Stimulated activated CD8-positive, alpha-beta memory T cell treated with anti-CD3 and anti-CD28 coated beads, Interleukin-2, amount 100 ng/mL, for 48 hours (primary cell): ENCODE results near the gene ITCH.
"Not testable (repeated sequence)": the region's sequence is repeated elsewhere in the genome, so short reads cannot be mapped to it uniquely, and the experiment has no call there.

ENCODE experiments used
- DNase-seq, 2 donors: peaks; one replicate each; pipeline ENCODE4 v3.0.0-alpha.2; 2020; ENCODE audit warnings: low read depth in 2 of 2

The ITCH gene

DNA sequence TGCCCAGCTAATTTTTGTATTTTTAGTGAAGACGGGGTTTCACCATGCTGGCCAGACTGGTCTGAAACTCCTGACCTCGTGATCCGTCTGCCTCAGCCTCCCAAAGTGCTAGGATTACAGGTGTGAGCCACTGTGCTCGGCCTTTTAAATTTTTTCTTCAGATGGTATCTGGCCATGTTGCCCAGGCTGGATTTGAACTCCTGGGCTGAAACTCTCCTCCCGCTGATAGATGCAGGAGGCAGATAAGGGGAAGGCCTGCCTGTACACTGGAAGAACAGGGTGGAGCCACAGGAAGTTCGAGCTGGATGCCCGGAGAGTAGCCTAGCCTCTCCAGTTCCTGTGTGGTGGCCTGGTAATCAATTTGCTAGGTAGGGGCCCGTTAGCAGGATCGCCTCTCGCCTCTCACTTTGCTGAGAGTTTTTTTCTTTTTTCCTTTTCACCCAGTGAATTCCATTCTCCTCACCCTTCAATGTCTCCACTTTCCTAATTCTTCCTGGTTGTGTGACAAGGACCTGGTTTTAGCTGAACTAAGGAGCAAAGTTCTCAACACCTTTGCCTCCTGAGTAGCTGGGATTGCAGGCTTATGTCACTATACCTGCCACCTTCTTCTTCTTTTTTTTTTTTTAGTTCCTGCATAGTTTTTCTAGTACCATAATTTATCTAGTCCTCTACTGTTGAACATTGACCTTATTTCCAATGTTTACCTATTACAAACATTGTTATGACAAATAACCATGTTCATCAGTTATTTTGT lies 19.4 kb upstream of the ITCH start:
- DNase-seq = no peak

- DNase-seq = no peak
These were observed 18.8 kb upstream of the ITCH start for GRCh38 chr20:34344238-34344637.

- no peak for DNase-seq
These were observed 17.7 kb upstream of the ITCH start for GRCh38 chr20:34345402-34345736.

DNA sequence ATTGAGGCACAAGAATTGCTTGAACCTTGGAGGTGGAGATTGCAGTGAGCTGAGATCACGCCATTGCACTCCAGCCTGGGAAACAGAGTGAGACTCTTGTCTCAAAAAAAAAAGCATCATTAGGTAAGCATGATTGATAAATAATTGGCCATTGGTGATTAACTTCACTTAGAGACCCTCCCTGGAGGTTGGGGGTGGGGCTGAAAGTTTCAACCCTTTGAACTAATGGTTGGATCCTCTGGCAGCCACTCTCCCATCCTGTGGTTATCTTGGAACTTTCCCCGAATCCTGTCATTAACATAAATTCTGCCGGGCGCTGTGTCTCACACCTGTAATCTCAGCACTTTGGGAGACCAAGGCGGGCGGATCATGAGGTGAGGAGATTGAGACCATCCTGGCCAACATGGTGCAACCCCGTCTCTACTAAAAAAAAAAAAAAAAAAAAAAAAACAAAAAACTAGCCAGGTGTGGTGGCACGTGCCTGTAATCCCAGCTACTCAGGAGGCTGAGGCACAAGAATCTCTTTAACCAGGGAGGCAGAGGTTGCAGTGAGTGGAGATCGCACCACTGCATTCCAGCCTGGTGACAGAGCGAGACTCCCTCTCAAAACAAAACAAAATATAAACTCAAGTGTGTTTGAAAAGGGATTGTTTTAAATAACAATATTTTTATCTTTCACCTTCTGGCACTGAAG lies 17.1 kb upstream of the ITCH start:
- DNase-seq = not testable (repeated sequence)

DNA sequence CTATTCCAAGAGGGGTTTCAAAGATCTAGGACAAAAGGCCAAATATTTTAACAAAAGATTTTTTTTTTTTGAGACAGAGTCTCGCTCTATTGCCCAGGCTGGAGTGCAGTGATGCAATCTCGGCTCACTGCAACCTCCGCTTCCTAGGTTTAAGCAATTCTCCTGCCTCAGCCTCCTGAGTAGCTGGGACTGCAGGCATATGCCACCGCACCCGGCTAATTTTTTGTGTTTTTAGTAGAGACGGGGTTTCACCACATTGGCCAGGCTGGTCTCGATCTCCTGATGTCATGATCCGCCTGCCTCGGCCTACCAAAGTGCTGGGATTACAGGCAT lies 16.6 kb upstream of the ITCH start:
- DNase-seq = not testable (repeated sequence)

DNA sequence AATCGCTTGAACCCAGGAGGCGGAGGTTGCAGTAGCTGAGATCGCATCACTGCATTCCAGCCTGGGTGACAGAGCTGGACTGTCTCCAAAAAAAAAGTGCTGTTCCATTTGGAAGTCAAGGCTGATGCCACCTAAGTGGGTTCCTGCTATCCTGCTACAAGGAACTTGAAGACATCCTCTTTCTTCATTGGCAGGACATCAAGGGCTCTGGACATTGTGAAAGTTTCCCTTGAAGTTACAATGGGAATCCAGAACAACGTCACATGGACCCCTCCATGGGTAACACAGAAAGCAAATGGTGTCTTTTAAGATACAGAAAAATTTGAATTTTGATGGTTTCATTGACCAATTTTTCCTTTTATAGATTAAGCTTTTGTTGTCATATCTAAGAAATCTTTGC lies 15.5 kb upstream of the ITCH start:
- DNase-seq = no peak

DNA sequence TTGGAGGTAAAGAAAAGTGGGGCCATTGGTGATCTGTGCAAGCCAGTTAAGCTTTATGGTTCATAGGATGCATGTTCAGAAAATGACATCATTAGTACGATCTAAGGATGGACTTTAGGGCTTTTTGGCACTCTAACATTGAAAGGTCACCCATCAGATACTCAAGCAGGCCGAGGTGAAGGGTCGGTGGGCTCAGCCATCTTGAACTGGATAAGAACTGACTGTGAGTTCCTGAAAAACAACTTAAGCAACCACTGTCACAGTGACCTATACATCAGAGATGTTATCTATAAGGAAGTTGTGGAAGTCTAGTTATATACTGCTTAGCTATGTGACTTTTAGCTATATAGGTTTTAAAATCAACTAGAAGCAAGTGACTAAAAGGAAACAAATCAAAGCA lies 13.0 kb upstream of the ITCH start:
- no peak for DNase-seq

DNA sequence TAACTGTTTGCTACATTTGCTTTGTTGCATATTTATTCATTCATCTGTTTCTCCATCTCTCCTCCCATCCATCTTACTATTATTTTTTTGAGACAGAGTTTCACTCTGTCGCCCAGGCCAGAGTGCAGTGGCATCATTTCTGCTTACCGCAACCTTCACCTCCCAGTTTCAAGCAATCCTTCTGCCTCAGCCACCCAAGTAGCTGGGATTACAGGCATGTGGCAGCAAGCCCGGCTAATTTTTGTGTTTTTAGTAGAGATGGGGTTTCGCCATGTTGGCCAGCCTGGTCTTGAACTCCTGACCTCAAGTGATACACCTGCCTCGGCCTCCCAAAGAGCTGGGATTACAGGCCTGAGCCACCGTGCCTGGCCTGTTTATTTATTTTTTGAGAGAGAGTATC lies 9.6 kb upstream of the ITCH start:
- DNase-seq = not testable (repeated sequence)

DNA sequence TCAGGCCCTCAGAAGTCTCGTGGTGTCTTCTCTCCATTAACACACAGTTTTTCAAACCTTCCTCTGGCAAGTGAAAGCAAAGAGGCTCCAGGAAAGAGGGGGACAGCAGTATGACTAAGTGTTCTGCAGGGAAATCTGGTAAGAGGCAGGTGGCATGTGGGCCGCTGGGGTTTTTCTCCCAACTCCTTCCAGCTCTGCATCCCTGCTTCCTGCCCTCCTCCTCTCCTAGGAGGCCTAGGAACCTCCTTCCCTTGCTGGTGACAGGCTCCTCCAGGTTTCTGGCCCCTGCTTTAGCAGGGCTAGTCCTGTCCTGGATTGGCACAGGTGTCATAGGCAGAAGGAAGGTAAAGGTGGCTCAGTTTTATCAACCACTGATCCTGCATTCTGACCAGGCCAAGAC lies 7.6 kb upstream of the ITCH start:
- DNase-seq = no peak

GRCh38 chr20:34359729-34360128 lies 3.3 kb upstream of the ITCH start:
- not testable (repeated sequence) for DNase-seq

DNA sequence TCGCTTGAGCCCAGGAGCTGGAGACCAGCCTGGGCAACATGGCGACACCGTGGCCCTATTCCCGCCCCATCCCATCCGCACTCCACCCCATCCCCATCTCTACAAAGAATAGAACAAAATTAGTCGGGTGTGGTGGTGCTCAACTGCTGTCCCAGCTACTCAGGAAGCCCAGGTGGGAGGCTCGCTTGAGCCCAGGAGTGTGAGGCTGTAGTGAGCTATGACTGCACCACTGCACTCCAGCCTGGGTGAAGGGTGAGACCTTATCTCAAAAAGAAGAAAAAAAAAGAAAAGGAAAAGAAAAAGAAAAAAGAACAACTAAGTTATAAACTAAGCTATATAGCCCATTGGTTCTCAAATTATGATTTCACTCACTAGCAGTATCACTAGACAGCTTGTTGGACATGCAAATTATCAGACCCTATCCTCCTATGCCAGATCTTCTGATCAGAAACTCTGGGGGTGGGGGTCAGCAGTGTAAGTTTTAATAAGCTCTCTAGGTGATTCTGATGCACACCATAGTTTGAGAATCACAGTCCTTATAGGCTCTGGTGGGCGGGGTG lies 491 bp upstream of the ITCH start:
- no peak for DNase-seq

DNA sequence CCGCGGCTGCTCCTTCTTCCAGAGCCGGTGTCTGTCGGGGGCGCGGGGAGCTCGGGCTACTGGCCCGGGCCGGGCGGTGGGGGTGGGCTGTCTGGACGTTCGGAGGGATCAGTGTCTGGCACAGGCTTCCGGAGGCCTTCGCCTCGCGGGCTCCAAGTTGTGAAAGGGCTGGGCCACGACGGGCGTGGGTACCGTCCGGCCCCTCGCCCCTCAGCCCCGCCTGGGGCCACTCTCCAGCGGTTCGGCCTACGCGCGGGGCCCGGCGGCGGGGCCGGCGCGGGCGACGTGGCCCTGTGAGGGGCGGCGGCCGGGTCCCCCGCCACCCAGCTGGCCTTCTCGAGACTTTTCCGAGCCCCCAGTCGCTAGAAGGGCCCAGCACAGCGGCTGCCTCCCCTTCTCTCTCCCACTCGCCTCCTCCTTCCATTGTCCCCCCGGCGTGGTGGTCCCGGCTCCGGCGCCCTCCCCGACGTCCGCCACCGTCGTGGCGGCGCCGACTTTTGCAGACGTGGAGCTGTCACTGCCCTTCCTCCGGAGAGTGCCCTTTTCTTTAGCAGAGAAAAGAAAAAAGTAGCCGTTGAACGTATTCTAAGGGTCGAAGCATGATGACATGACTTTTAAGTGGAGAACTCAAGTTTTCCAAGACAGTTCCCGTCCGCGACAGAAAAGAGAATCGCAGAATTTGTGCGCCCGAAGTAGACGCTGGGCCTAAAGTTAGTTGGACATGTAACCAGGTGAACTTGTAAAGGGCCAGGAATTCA lies 571 bp downstream of the ITCH start:
- DNase-seq = no peak

DNA sequence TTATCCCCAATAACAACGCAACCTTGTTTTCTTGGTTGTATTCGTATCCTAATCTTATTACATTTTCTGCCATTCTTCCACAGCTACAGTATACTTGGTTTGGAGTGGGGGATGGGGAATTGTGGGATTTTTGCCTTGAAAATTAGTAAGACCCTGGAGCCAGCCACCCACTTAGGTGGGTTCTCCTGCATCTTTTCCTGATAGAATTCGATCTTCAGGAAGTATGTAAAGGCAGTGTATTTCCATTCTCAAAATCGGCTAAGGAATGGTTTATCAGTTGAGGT lies 1.1 kb downstream of the ITCH start:
- DNase-seq = no peak

DNA sequence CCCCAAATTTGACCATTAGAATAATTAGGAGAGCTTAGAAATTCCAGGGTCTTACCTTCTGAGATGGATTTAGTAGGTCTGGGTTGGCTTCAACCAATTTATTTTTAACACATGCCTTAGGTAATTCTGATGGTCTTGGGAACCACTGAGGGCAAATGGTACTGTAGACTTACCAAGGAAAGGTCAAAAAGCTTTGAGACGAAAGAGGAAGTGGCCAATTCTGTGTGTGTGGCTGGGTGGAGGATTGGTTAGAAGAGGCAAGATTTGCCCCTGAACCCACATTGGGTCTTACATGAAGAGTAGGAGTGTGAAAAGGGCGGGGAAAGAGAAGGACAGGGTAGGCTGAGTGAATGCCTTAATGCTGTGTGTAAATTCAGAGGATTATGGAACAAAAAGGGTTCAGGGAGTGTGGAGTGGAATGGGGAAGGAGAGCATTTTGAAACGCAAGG lies 2.7 kb downstream of the ITCH start:
- peak in 1 of 2 donors; percentile 10 for DNase-seq

DNA sequence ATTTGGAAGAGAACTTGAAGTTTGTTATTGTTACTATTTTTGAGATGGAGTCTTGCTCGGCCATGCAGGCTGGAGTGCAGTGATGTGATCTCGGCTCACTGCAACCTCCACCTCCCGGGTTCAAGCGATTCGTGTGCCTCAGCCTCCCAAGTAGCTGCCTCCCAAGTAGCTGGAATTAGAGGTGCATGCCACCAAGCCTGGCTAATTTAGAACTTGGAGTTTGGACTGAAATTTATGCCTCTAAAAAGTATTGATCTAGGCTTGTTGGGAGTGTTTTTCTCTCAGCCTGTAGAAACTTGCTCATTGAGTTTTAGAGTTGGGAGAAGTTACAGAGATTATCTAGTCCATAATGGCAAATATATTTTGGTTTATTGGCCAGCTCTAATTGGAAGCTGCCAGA lies 4.1 kb downstream of the ITCH start:
- no peak for DNase-seq

- not testable (repeated sequence) for DNase-seq
These were observed 4.8 kb downstream of the ITCH start for GRCh38 chr20:34367911-34368310.

DNA sequence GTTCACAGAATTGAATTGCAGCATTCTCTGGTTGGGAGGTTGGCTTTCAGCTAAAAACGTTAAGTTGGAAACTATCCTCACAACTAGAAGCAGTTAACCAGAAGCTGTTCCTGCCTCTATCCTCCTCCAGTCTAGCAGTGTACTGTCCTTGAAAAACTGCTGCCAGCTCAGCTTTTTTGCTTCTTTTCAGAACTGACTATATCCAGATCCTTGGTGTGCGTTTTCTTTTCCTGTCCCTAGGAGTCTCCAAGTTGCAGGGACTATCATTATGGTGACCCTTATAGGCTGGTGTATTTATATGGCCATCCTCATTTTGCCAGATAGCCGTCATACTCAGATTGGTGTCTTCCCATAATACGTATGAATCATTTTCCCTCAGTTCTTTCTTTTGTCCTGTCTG lies 5.5 kb downstream of the ITCH start:
- no peak for DNase-seq

DNA sequence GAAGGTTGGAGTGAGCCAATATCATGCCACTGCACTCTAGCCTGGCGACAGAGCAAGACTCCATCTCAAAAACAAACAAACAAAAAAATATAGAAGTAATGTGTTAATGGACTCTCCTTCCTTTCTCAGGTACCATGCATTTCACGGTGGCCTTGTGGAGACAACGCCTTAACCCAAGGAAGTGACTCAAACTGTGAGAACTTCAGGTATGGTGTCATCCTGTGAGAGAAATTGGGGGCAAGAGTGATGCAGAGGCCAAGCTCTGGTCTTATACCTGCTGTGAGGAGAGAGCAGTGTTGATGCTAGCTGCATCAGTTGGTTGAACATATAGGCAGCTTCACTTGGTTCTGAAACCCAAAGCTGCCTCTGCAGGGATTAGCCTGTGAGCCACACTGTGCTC lies 6.2 kb downstream of the ITCH start:
- no peak for DNase-seq

DNA sequence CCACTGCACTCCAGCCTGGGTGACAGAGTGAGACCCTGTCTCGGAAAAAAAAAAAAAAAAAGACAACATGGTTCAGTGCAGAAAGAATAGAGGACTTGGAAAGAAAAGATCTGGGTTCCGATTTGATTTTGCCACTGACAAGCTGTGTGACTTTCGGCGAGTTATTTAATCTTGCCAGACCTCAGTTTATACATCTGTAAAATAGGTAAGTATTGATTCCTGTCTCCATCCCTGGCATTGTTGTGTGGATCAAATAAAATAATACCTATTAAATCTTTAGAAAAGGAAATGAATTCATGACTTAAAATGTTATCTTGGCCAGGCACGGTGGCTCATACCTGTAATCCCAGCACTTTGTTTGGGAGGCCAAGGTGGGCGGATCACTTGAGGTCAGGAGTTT lies 7.0 kb downstream of the ITCH start:
- no peak for DNase-seq

DNA sequence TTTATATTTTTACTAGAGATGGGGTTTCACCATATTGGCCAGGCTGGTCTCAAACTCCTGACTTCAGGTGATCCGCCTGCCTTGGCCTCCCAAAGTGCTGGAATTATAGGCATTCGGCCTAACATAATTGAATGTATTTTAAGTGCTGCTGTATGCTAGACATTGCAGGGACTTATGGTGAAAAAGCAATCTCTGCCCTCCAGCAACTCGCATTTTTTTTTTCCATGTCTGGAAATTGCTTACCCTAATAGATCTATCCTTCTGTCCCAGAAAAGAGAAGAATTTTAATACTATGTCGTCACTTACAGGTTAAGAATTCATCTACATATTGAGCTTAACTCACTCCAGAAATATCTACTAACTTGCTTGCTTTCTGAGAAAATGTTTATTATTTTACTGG lies 10.4 kb downstream of the ITCH start:
- no peak for DNase-seq

- DNase-seq = no peak
These were observed 11.2 kb downstream of the ITCH start for GRCh38 chr20:34374209-34374760.

DNA sequence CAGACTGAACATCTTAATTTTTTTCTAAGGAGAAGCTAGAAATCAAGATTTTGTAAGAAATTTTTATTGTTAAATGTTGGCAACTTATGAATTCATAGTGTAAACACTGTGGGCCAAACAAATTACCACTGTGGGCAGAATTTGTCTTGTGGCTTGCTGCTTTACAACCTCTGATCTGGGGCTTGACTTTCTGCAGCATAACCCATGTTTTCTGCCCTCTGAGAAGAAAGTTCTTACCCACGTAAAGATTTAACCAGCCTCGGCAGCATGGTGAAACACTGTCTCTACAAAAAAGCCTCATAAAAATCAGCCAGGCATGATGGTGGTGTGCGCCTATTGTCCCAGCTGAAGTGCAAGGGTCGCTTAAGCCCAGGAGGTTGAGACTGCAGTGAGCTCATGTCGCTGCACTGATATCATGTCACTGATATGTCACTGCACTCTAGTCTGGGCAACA lies 12.9 kb downstream of the ITCH start:
- no peak for DNase-seq
